ENCODE results near the gene RPTOR.

RPTOR gene

GRCh38 chr17:80552523-80552922 lies 7.9 kb downstream of the RPTOR start:
- Histone ChIP-seq H3K9me3 (ENCODE audit: control insufficient read depth, low read length) (no peaks in the 10 kb centered on the region), H3K4me1 (ENCODE audit: control insufficient read depth, insufficient read depth, low read length, poor library complexity, severe bottlenecking) (no peaks in the 10 kb centered on the region), H3K36me3 (ENCODE audit: control insufficient read depth, insufficient read depth, low read length) (peaks cover 11% of the 10 kb centered on the region), H3K27ac (ENCODE audit: insufficient read depth, low read length, poor library complexity, severe bottlenecking) (no peak overlapping the region), H3K27me3 (replicated peaks; ENCODE audit: control insufficient read depth, insufficient read depth, low read length, poor library complexity, severe bottlenecking) (no peaks in the 10 kb centered on the region), H3K4me3 (ENCODE audit: insufficient read depth, low read depth, low read length, poor library complexity, severe bottlenecking) (no peak overlapping the region)
- DNase-seq, result no peak

- Histone ChIP-seq H3K36me3 (ENCODE audit: control insufficient read depth, insufficient read depth, low read length) (peaks cover 11% of the 10 kb centered on the region), H3K9me3 (ENCODE audit: control insufficient read depth, low read length) (no peaks in the 10 kb centered on the region), H3K27ac (ENCODE audit: insufficient read depth, low read length, poor library complexity, severe bottlenecking) (no peak overlapping the region), H3K4me3 (ENCODE audit: insufficient read depth, low read depth, low read length, poor library complexity, severe bottlenecking) (no peak overlapping the region), H3K4me1 (ENCODE audit: control insufficient read depth, insufficient read depth, low read length, poor library complexity, severe bottlenecking) (no peaks in the 10 kb centered on the region), H3K27me3 (replicated peaks; ENCODE audit: control insufficient read depth, insufficient read depth, low read length, poor library complexity, severe bottlenecking) (no peaks in the 10 kb centered on the region)
- no peak for DNase-seq
Measured at GRCh38 chr17:80555266-80555665, 10.6 kb downstream of the RPTOR start.

- H3K9me3 ChIP-seq (ENCODE audit: control insufficient read depth, low read length), result no peaks in the 10 kb centered on the region
- no peaks in the 10 kb centered on the region for H3K4me1 ChIP-seq (ENCODE audit: control insufficient read depth, insufficient read depth, low read length, poor library complexity, severe bottlenecking)
- no peak overlapping the region for H3K27ac ChIP-seq (ENCODE audit: insufficient read depth, low read length, poor library complexity, severe bottlenecking)
- no peak for DNase-seq
- H3K36me3 ChIP-seq (ENCODE audit: control insufficient read depth, insufficient read depth, low read length), result peaks cover 11% of the 10 kb centered on the region
- no peak overlapping the region for H3K4me3 ChIP-seq (ENCODE audit: insufficient read depth, low read depth, low read length, poor library complexity, severe bottlenecking)
- H3K27me3 ChIP-seq (replicated peaks; ENCODE audit: control insufficient read depth, insufficient read depth, low read length, poor library complexity, severe bottlenecking), result no peaks in the 10 kb centered on the region
Measured at GRCh38 chr17:80558046-80558445, 13.4 kb downstream of the RPTOR start.

- Histone ChIP-seq H3K4me1 (ENCODE audit: control insufficient read depth, insufficient read depth, low read length, poor library complexity, severe bottlenecking) (no peaks in the 10 kb centered on the region), H3K4me3 (ENCODE audit: insufficient read depth, low read depth, low read length, poor library complexity, severe bottlenecking) (no peak overlapping the region), H3K9me3 (ENCODE audit: control insufficient read depth, low read length) (no peaks in the 10 kb centered on the region), H3K27ac (ENCODE audit: insufficient read depth, low read length, poor library complexity, severe bottlenecking) (no peak overlapping the region), H3K36me3 (ENCODE audit: control insufficient read depth, insufficient read depth, low read length) (peaks cover 11% of the 10 kb centered on the region), H3K27me3 (replicated peaks; ENCODE audit: control insufficient read depth, insufficient read depth, low read length, poor library complexity, severe bottlenecking) (no peaks in the 10 kb centered on the region)
- no peak for DNase-seq
Measured at GRCh38 chr17:80559825-80560251, 15.2 kb downstream of the RPTOR start.

GRCh38 chr17:80561541-80562114 lies 17.0 kb downstream of the RPTOR start:
- no peak for DNase-seq
- Histone ChIP-seq H3K36me3 (ENCODE audit: control insufficient read depth, insufficient read depth, low read length) (no peaks in the 10 kb centered on the region), H3K27me3 (replicated peaks; ENCODE audit: control insufficient read depth, insufficient read depth, low read length, poor library complexity, severe bottlenecking) (no peaks in the 10 kb centered on the region), H3K9me3 (ENCODE audit: control insufficient read depth, low read length) (no peaks in the 10 kb centered on the region), H3K27ac (ENCODE audit: insufficient read depth, low read length, poor library complexity, severe bottlenecking) (no peak overlapping the region), H3K4me1 (ENCODE audit: control insufficient read depth, insufficient read depth, low read length, poor library complexity, severe bottlenecking) (no peaks in the 10 kb centered on the region), H3K4me3 (ENCODE audit: insufficient read depth, low read depth, low read length, poor library complexity, severe bottlenecking) (no peak overlapping the region)

- Histone ChIP-seq H3K36me3 (ENCODE audit: control insufficient read depth, insufficient read depth, low read length) (no peaks in the 10 kb centered on the region), H3K9me3 (ENCODE audit: control insufficient read depth, low read length) (no peaks in the 10 kb centered on the region), H3K4me3 (ENCODE audit: insufficient read depth, low read depth, low read length, poor library complexity, severe bottlenecking) (no peak overlapping the region), H3K27me3 (replicated peaks; ENCODE audit: control insufficient read depth, insufficient read depth, low read length, poor library complexity, severe bottlenecking) (no peaks in the 10 kb centered on the region), H3K4me1 (ENCODE audit: control insufficient read depth, insufficient read depth, low read length, poor library complexity, severe bottlenecking) (no peaks in the 10 kb centered on the region), H3K27ac (ENCODE audit: insufficient read depth, low read length, poor library complexity, severe bottlenecking) (no peak overlapping the region)
- DNase-seq, result no peak
Measured at GRCh38 chr17:80564545-80564944, 19.9 kb downstream of the RPTOR start.

GRCh38 chr17:80565343-80566053 lies 20.9 kb downstream of the RPTOR start:
- no peaks in the 10 kb centered on the region for H3K27me3 ChIP-seq (replicated peaks; ENCODE audit: control insufficient read depth, insufficient read depth, low read length, poor library complexity, severe bottlenecking)
- DNase-seq, result no peak
- no peaks in the 10 kb centered on the region for H3K4me1 ChIP-seq (ENCODE audit: control insufficient read depth, insufficient read depth, low read length, poor library complexity, severe bottlenecking)
- no peaks in the 10 kb centered on the region for H3K36me3 ChIP-seq (ENCODE audit: control insufficient read depth, insufficient read depth, low read length)
- H3K27ac ChIP-seq (ENCODE audit: insufficient read depth, low read length, poor library complexity, severe bottlenecking), result no peak overlapping the region
- H3K9me3 ChIP-seq (ENCODE audit: control insufficient read depth, low read length), result no peaks in the 10 kb centered on the region
- H3K4me3 ChIP-seq (ENCODE audit: insufficient read depth, low read depth, low read length, poor library complexity, severe bottlenecking), result no peak overlapping the region

- Histone ChIP-seq H3K27ac (ENCODE audit: insufficient read depth, low read length, poor library complexity, severe bottlenecking) (no peak overlapping the region), H3K27me3 (replicated peaks; ENCODE audit: control insufficient read depth, insufficient read depth, low read length, poor library complexity, severe bottlenecking) (no peaks in the 10 kb centered on the region), H3K9me3 (ENCODE audit: control insufficient read depth, low read length) (no peaks in the 10 kb centered on the region), H3K4me1 (ENCODE audit: control insufficient read depth, insufficient read depth, low read length, poor library complexity, severe bottlenecking) (no peaks in the 10 kb centered on the region), H3K36me3 (ENCODE audit: control insufficient read depth, insufficient read depth, low read length) (no peaks in the 10 kb centered on the region), H3K4me3 (ENCODE audit: insufficient read depth, low read depth, low read length, poor library complexity, severe bottlenecking) (no peak overlapping the region)
- no peak for DNase-seq
Measured at GRCh38 chr17:80566054-80566400, 21.4 kb downstream of the RPTOR start.

GRCh38 chr17:80568246-80568645 lies 23.6 kb downstream of the RPTOR start:
- DNase-seq, result no peak
- Histone ChIP-seq H3K36me3 (ENCODE audit: control insufficient read depth, insufficient read depth, low read length) (no peaks in the 10 kb centered on the region), H3K4me3 (ENCODE audit: insufficient read depth, low read depth, low read length, poor library complexity, severe bottlenecking) (no peak overlapping the region), H3K27ac (ENCODE audit: insufficient read depth, low read length, poor library complexity, severe bottlenecking) (no peak overlapping the region), H3K4me1 (ENCODE audit: control insufficient read depth, insufficient read depth, low read length, poor library complexity, severe bottlenecking) (no peaks in the 10 kb centered on the region), H3K9me3 (ENCODE audit: control insufficient read depth, low read length) (no peaks in the 10 kb centered on the region), H3K27me3 (replicated peaks; ENCODE audit: control insufficient read depth, insufficient read depth, low read length, poor library complexity, severe bottlenecking) (no peaks in the 10 kb centered on the region)

- DNase-seq, result no peak
- H3K36me3 ChIP-seq (ENCODE audit: control insufficient read depth, insufficient read depth, low read length), result no peaks in the 10 kb centered on the region
- H3K27me3 ChIP-seq (replicated peaks; ENCODE audit: control insufficient read depth, insufficient read depth, low read length, poor library complexity, severe bottlenecking), result no peaks in the 10 kb centered on the region
- no peaks in the 10 kb centered on the region for H3K9me3 ChIP-seq (ENCODE audit: control insufficient read depth, low read length)
- no peaks in the 10 kb centered on the region for H3K4me1 ChIP-seq (ENCODE audit: control insufficient read depth, insufficient read depth, low read length, poor library complexity, severe bottlenecking)
- no peak overlapping the region for H3K4me3 ChIP-seq (ENCODE audit: insufficient read depth, low read depth, low read length, poor library complexity, severe bottlenecking)
- H3K27ac ChIP-seq (ENCODE audit: insufficient read depth, low read length, poor library complexity, severe bottlenecking), result no peak overlapping the region
Measured at GRCh38 chr17:80569924-80570323, 25.3 kb downstream of the RPTOR start.

Data from effector memory CD4-positive, alpha-beta T cell (primary cell).